Colonic mucosa (tissue), 4 donors: ENCODE data around the gene RAB3B. TPM values are rescaled to one million over a fixed set of nuclear protein-coding genes. Genes with fewer than 3 reads are reported as not detected.

Experiments used
- DNase-seq: peaks from one replicate; pipeline ENCODE4 v3.0.0-alpha.2; 2020
- H3K27ac ChIP-seq: fragments of 200-600 bp; one replicate; pipeline ENCODE4 v1.8.0; 2021
- H3K27me3 ChIP-seq: fragments of 200-600 bp; one replicate; pipeline ENCODE4 v1.8.0; 2021
- H3K36me3 ChIP-seq: fragments of 200-600 bp; one replicate; pipeline ENCODE4 v1.8.0; 2021
- H3K4me1 ChIP-seq: fragments of 200-600 bp; one replicate; pipeline ENCODE4 v1.8.0; 2021; ENCODE audit warnings: mild to moderate bottlenecking
- H3K4me3 ChIP-seq: fragments of 200-600 bp; one replicate; pipeline ENCODE4 v1.8.0; 2021
- H3K9ac ChIP-seq, 2 donors: one replicate each; pipeline ENCODE4 v1.7.0; 2013; ENCODE audit warnings: control low read depth in 2 of 2, low read depth in 2 of 2, low read length in 2 of 2
- H3K9me3 ChIP-seq: fragments of 200-600 bp; one replicate; pipeline ENCODE4 v1.8.0; 2021
- intact Hi-C: fragments of 100-400 bp; cut with DNase I; formaldehyde crosslinking; loops from one replicate; pipeline ENCODE4 v1.14.1; 2022
- total RNA-seq, 2 donors: library from RNA; stranded (reverse); fragmentation: NEBNext Ultra II Directional in 1 of 2; extraction: Animal tissue kit (Norgen Biotek cat#: 25700) in 1 of 2; gene quantifications; one replicate each; pipeline ENCODE4 v1.2.1, GENCODE V29; 2021
- TF ChIP-seq, protein P1 (sequence below): fragments of 200-600 bp; IDR thresholded peaks from one replicate; pipeline ENCODE4 v1.8.0; 2022; ENCODE audit warnings: antibody characterized with exemption, mild to moderate bottlenecking
- donor health status: healthy.
- donor health status: DM: no; HTN: no; CAD: no.
- donor health status: DM: no; HTN: no; CAD: no.

The RAB3B gene
- total RNA-seq, 2 donors from 2014 or later, result 3.6 to 6.0 TPM

- no peak overlapping the region for H3K9ac ChIP-seq
- H3K27me3 ChIP-seq, result no peaks in the 10 kb centered on the region
- no peaks in the 10 kb centered on the region for H3K36me3 ChIP-seq
- no peaks in the 10 kb centered on the region for H3K4me1 ChIP-seq
- no peak overlapping the region for H3K27ac ChIP-seq
- TF ChIP-seq, protein P1, sequence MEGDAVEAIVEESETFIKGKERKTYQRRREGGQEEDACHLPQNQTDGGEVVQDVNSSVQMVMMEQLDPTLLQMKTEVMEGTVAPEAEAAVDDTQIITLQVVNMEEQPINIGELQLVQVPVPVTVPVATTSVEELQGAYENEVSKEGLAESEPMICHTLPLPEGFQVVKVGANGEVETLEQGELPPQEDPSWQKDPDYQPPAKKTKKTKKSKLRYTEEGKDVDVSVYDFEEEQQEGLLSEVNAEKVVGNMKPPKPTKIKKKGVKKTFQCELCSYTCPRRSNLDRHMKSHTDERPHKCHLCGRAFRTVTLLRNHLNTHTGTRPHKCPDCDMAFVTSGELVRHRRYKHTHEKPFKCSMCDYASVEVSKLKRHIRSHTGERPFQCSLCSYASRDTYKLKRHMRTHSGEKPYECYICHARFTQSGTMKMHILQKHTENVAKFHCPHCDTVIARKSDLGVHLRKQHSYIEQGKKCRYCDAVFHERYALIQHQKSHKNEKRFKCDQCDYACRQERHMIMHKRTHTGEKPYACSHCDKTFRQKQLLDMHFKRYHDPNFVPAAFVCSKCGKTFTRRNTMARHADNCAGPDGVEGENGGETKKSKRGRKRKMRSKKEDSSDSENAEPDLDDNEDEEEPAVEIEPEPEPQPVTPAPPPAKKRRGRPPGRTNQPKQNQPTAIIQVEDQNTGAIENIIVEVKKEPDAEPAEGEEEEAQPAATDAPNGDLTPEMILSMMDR, result no peak
- no peaks in the 10 kb centered on the region for H3K9me3 ChIP-seq
- no peak overlapping the region for H3K4me3 ChIP-seq
- intact Hi-C loops, result no loop called here
- no peak for DNase-seq
Measured at GRCh38 chr1:51859735-51860134, 130.8 kb downstream of the RAB3B start.

DNA sequence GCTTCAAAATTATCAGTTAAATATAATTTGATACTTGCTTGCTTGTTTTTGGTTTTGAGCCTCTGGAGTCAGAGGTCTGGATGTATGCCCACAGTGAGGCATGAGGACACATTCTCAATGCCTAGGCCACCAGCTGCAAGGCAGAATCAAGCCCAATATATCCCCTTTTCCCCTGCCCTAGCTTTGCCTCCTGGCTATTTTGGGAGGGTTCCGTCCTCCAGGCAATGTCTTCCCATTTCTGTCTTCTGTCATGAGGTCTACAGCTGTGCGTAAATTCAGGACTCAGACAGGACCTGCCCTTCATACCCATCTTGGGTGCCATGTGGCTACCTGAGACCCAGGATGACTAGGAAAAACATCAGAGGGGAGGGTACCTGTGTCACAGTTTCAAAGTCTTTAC lies 131.2 kb downstream of the RAB3B start:
- no peak overlapping the region for H3K4me3 ChIP-seq
- no peaks in the 10 kb centered on the region for H3K27me3 ChIP-seq
- H3K9me3 ChIP-seq, result no peaks in the 10 kb centered on the region
- no peaks in the 10 kb centered on the region for H3K36me3 ChIP-seq
- H3K9ac ChIP-seq, result no peak overlapping the region
- TF ChIP-seq, protein P1, result no peak
- no peak overlapping the region for H3K27ac ChIP-seq
- H3K4me1 ChIP-seq, result no peaks in the 10 kb centered on the region
- intact Hi-C loops, result no loop called here
- no peak for DNase-seq

- Histone ChIP-seq H3K4me3 (no peak overlapping the region), H3K36me3 (no peaks in the 10 kb centered on the region), H3K9me3 (no peaks in the 10 kb centered on the region), H3K4me1 (no peaks in the 10 kb centered on the region), H3K27me3 (no peaks in the 10 kb centered on the region), H3K9ac (no peak overlapping the region), H3K27ac (no peak overlapping the region)
- DNase-seq, result no peak
- intact Hi-C loops, result no loop called here
- TF ChIP-seq, protein P1, result no peak
Measured at GRCh38 chr1:51858892-51859291, 131.6 kb downstream of the RAB3B start.

Other genes starting within 250 kb of the RAB3B start
- gene NRDC, start 112.0 kb downstream of the RAB3B start, total RNA-seq, result 100 to 1,000 TPM in 1 of 2 donors, 10 to 100 TPM in 1; 89.0 to 108 TPM
- gene KTI12, start 43.1 kb upstream of the RAB3B start, total RNA-seq, result 1 to 10 TPM; 7.5 to 8.4 TPM
- 10 to 100 TPM; 51.7 to 68.1 TPM for gene TXNDC12, start 64.5 kb upstream of the RAB3B start, total RNA-seq
- gene BTF3L4, start 65.6 kb upstream of the RAB3B start, total RNA-seq, result 10 to 100 TPM; 20.7 to 23.4 TPM
- 10 to 100 TPM; 13.1 to 18.9 TPM for gene ZFYVE9, start 151.4 kb upstream of the RAB3B start, total RNA-seq